NCI-H69 (cell line): ENCODE data around the gene B4GALT2.

Source experiments
- DNase-seq: peaks from one replicate; lab custom pipeline; 2025; lab: John Stamatoyannopoulos, UW

Gene B4GALT2

DNA sequence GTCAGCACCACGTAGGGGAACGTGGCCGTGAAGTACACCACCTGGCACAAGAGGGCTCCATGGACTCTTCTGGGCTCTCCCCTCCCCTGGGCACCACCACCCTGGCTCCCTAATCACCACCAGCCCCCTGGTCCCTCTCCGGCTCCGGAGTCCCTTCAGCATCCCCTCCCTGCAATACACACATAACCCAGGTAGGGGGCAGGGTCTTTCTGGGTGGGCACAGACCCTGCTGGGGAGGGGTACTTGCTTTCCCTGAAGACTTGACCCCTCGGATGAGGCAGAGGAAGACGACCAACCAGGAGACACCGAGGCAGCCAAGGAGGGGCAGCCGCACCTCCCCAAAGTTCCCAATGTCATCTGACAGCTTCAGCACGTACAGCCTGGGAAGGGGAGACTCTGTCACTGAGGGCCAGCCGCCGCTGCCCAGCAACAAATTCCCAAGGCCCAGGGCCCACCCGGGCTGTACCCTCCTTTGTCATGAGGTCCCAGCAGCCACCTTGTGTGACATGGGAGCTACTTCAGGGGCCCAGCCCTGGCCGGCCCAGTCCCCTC, 23.7 kb downstream of the B4GALT2 start:
- DNase-seq = no peak

DNA sequence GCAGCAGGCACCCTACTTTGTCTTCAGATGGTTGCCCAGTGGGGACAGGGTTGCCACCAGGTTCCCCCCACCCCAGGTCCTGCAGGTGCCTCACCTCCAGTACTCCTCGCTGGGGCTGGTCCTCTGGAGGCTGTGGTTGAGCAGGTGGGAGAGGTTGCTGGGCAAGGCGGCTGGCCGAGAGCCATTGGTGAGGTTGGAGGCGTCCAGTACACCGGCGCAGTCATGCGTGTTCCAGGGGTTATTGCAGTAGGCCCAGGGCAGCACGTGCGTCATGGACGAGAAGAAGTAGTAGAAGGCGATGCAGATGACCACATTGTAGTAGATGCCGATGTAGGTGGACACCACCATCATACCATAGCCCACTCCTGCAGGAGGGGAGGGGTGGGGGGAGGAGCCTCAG, 29.2 kb downstream of the B4GALT2 start:
- DNase-seq = no peak

DNA sequence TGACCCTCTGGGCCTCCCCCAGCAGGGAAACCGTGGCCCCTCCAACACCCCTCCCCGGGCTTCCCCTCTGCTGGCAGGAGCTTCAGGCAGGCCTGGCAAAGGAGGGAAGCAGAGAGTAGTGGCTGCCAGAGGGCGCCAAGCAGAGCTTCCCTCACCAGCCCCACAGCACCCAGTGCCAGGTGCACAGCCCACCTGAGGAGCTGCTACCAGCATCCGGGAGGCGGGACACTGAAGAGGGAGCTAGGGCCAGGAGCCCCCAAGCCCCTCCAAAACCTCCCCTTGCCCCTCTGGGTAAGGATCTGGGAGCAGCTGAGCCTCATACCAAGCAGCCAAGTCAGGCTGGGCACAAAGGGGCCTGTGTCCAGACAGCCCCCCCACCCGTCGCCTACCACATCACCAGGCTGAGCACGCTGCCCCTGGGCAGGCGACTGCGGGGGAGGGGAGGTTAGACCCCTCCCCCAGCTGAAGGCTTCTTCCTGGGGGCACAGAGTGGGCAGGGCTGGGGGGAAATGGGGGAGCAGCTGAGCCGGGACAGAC, 32.0 kb downstream of the B4GALT2 start:
- DNase-seq = no peak

DNA sequence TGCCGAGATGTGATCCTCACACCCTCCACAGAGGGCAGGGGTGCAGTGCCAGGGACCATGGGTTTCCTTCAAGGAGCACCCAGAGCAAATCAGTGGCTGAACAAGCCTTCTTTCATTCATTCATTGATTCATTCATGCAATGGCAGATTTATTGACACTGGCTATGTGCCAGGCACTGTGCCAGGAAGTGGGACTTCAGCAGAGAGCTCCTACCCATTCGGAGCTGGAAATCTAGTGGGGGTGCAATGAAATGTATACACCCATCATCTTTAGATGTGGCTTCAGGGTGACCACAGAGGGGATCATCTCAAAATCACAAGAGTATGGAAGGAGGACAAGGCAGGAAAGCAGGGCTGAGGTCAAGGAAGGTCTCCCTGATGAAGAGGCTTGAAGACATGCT, 33.4 kb downstream of the B4GALT2 start:
- peak; percentile 41 for DNase-seq

DNA sequence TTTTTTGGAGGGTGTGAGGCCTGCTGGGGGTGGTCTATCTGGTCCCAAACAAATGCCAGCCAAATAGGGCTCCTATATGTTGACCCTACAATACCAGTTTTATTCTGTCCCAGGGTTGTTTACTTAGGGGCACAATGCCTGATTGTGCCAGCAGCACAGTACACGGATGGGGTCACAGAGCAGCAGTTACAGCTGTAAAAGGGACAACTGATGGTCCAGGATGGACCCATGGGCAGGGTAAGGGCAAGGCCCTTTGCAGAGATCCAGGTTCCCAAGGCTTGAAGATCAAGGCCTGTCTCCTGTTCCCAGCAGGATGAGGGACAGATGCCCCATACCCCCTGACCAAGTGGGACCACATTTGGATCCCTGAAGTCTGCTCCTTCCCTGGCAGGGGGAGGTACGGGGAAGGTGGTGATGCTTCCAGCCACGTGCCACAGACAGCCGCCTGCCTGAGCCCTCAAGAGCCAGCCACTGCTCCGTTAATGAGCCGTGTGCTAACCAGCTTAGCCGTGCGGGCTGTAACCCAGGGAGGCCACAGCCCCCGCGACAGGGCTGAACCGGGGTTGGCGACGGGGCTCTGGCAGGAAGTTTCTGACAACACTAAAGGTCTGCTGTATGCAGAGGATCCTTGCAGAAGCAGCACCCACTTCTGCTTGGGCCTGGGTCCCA, 34.1 kb downstream of the B4GALT2 start:
- DNase-seq = no peak

DNA sequence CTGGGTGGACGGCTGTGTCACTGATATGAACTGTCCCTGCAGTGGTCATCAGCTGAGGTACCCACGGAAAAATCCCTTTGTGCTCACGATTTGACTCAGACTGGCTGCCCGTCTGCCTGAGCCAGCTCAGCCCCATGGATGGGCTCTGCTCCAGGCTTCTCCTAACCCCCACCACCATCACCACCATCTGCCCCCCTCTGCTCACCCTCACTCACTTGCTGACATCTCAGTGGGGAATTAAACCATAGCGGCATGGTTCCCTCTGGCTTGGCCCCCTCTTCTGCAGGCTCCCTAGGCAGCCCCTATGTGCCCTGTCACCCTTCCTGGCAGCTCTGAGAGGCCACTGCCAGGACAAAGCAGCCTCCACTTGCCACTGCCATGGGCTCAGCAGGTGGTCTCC, 34.9 kb downstream of the B4GALT2 start:
- DNase-seq = no peak

DNA sequence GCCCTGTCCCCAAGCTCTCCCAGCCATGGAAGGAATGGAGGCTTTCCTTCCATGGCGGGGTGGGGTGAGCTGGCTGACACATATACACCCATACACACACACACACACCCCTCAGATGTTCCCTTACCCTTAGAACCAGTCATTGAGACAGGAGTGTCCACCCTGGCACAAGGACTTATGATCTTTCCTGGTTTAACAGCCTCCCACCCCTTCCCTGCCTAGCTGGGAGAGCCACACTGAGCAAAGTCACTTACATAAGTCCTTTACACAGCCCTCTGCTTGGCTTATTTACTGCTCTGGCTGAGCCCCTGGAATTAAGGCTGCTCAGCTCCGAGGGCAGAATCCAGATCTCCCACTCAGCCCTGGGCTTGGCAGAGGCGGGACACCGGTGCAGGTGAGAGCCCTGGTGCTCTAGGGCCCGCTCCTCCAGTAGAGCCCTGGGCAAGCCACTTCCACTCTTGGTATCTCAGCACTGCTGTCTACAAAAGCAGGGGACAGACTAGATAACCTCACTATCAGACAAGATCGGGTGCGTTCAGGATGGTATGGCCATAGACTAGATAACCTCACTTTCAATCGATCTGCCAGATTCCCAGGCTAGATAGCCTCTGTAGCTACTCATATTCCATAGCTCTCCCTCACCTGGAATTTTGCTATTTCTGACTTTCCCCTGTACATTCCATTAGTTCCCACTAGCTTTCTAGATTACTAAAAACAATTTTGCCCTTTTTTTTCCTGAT, 35.5 kb downstream of the B4GALT2 start:
- no peak for DNase-seq

DNA sequence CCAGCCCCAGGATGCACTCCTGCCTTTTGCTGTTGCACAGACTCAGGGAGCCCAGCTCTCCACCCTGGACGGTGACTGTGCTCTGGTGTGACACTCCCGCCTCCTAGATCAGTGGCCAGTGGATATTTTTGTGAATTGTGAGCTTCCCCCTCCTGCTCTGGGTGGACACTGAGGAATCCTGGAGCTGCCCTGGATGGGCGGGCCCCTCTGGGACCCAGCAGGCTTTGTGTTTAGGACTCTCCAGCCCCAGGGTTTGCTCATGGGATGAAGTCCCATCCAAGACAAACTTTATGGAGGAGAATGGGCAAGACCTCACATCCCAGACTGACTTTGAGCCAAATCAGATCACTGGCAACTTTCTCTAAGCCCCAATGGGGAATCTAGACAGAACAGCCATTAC, 36.2 kb downstream of the B4GALT2 start:
- no peak for DNase-seq

DNA sequence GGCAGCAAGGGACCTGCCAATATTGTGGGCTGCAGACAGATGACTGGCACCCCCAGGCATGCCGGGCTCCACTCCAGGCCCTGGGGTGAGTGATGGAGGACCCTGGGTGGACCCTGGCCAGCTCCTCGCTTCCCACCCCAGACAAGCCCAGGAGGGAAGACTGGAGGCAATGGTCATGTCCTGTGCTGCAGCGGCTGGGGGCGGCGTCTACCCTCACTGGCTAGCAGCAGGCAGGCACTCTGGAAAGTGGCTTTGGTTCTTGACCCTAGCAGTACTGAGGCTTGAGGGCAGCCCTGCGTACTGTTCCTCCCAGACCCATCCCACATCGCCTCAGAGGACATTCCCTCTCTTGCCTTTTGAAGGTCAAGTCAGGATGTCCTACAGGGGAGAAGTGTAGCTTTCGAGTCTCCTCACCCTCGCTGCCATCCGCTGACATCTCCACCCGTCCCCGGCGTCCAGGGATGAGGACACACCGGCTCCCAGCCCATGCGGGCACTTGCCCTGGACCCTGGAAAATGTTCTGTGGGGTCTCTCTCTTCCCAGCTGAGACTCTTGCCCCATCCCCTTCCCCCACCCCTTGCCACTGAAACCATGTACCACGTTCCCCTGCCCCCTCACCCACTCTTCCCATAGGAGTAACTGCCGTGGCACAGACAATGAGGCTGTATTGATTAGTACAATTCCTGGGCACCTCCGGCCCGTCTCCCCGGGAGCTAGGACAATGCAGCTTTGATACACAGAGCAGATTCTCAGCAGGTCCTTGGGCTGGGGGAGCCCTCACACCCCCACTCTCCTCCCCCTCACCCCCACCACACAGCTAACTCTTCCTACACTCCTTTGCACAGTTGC, 37.3 kb downstream of the B4GALT2 start:
- DNase-seq = no peak

DNA sequence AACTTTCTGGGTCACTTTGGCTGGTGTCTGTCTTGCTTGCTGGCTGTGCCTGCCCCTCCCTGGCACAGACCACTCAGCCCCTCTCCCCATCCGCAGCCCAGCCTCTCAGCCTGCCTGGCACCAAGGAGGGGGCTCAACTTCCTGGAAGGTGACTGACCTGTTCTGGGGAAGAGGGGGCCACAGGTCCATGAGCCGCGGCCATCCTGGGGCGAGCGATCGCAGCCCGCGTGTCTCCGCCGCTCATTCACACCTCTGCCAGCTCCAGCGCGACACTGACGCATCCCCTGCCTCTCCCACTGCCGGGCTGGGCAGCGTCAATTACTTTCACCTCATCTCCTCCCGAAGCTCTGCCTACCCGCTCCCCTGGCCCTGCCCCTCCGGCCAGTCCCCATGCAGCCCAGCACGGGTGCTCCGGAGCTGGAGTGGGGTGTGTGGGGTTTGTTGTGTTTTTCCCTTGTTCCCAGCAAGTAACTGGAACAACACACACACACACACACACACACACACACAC, 37.9 kb downstream of the B4GALT2 start:
- no peak for DNase-seq

DNA sequence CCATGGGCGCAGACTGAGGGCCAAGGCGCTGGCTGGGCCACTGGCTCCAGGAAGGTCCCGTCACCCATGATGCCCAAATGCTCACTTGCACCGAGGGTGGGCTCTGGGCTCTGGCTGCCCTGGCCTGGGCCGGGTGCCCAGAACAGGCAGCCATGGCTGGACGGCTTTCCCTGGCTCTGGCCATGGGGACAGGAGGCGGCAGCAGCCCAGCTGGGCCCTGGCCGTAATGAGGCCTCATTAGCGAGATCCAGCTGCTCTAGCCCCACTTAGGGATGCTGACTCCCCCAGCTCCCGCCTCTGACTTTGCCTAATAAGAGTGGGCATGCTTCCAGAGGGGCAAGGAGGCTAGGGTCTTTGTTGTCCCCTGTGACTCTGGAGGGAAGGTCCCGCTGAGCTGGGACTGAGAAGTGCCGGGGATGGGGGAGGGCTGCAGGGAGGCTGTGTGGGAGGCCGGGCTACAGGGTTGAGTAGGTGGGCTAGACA, 40.5 kb downstream of the B4GALT2 start:
- DNase-seq = no peak

DNA sequence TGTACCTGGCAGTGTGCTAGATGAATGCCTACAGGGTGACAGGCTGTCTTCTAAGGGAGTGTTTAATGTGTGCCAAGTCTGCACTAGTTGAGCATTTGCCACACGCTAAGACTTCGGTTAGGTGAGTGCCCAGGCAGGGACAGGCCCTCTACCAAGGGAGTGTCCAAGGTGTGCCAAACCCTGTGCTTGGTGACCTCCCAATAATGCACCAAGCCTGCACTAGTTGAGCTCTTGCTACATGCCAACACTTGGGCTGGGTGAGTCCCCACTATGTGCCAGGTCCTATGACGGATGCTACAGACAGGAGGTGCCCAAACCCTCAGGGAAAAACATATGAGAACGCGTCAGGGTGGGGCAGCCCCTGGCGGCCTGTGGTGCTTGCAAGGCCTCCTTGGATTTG, 41.5 kb downstream of the B4GALT2 start:
- no peak for DNase-seq

DNA sequence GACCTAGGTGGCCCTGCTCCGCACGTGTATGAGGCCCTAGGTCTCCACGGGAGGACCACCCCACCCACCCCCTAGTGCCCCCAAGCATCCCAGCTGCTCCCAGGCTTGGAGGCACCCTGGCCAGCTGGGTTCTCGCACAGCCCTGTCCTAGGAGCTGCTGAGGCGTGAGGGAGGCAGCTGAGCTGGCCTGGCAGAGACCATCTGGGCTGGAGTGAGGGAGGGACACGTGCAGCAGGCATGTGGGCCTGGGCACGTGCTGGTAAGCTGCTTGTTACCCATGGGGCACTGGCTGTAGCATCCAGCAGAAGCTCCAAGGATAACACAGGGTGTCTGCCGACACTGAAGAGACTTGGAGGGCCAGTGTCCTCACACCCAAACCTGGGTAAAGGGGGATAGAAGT, 42.1 kb downstream of the B4GALT2 start:
- no peak for DNase-seq

DNA sequence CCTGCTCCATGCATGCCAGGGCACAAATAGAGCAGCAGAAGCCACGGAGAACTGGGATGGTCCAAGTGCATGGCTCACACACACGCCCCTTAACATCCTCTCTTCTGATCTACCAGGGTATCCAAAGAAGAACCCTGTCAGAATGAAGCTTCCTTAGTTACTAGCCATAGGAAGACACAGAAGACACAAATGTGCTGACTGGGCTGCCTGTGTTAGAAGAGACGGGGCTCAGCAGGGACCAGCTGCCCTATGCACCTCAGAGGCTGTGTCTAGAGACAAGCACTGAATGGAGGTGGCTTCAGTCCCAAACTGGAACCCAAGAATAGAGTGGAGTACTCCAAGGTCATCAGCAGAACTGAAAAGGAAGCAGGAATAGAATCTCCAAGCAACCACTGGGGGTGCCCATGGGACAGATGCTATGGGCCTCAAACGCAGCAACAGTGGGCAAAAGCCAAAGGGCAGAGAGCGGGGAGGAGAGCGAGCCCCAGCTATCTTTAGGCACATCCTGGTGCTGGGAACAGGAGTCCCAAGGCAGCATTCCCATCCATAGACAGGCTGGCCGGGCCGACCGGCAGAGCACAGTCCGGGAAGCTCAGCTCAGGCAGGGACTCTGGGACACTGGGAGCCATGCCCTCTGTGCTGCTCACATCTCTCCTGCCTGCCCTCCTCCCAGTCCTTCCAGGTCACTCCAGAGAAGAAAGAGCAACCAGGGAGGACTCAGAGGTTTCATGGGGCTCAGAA, 42.7 kb downstream of the B4GALT2 start:
- no peak for DNase-seq

DNA sequence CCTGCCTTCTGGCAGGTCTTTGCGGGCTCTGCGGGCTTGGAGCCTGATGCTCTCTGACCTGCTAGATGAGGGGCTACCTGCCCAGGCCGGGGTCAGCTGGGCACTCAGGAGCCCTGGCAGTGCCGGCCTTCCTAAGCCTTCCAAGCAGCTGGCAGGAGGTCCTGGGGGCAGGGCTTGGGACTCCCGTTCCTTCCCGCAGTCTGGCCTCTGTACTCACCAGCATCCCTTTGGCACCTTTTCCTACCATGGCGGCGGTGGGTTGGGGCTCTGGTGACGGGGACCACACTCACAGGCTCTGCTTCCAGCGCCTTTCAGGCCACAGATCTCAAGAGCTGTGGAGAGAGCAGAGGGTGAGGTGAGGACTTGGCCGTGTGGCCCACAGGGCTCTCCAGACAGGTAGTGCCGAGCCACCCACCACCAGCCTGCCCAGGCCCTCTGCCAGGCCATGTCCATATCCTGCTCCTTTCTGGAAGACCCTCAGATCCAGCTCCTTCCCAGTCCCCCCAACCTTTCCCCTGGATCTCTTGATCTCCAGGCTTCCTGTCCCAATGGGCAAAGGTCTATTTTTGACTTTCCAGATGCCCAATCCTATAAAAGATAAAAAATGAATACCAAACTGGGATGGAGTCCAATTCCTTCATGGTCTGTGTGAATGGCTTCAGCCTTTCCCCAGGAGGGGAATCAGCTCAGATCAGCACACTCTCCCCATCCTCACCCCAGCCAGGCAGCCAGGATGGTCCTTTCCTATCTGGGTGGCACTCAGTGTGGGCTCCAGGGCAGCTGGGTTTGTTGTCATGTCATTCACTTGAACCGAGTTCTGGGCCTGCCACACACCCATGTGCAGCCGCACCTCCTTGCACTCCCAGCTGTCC, 45.3 kb downstream of the B4GALT2 start:
- DNase-seq = no peak

DNA sequence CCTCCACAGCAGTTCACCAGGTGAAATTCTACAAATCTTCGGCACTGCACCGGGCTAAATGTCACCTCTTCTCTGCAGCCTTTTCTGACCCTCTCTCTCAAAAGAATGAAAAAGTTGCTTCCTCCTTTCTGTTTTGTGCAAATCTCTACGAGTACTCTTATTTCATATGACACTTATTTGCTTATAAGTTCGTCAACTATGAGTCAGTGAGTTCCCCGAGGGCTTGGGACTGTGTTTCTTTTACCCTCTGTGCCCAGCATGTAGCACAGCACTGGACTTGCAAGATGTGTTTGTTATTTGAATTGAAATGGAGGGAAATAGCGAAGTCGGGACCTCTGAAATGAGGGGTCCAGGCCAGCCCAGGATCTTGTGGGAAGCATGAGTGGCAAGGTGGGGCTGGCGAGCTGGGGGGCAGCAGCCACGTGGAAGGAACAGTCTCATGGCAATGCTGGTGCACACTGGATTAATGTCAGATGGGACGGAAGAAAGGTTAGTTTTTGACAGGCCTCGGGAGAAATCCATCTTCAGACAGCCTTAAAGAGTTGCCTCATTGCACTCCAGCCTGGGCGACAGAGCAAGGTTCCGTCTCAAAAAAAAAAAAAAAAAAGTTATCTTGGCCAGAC, 46.0 kb downstream of the B4GALT2 start:
- DNase-seq = no peak

DNA sequence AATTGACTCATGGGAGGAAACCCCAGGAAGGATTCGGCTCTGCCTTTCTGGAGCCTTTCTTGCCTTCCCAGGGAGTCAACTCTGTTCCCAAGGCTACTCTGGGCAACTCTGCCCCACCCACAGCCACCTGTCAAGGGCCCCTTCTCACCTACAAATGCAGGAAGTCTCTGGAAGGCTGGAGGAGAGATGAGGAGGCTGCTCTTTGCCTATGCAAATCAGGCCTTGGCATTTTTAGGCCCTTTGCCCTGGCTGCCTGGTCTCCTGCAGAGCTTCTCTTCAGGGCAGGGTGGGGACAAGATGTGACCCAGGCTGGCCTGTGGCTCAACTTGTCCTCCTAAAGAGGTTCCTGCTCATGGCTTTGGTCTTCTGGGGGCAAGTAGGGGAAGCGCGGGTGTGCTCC, 46.8 kb downstream of the B4GALT2 start:
- peak; percentile 62 for DNase-seq

DNA sequence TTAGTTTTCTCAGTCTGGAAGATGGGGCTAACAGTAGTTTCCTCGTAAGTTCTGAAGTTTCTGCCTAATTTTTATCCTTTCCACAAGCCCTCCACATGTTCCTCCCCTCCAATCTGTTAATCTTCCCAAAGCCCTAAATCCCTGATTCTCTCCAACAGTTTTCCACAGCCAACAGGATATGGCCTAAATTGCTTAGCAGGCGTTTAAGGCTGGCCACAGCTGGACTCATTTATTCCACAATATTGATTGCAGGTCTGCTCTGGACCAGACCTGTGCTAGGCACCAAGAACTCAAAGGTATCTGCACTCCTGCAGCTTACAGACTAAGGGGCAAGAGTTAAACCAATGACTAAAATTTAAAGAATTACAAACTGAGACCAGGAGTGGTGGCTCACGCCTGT, 48.3 kb downstream of the B4GALT2 start:
- no peak for DNase-seq

DNA sequence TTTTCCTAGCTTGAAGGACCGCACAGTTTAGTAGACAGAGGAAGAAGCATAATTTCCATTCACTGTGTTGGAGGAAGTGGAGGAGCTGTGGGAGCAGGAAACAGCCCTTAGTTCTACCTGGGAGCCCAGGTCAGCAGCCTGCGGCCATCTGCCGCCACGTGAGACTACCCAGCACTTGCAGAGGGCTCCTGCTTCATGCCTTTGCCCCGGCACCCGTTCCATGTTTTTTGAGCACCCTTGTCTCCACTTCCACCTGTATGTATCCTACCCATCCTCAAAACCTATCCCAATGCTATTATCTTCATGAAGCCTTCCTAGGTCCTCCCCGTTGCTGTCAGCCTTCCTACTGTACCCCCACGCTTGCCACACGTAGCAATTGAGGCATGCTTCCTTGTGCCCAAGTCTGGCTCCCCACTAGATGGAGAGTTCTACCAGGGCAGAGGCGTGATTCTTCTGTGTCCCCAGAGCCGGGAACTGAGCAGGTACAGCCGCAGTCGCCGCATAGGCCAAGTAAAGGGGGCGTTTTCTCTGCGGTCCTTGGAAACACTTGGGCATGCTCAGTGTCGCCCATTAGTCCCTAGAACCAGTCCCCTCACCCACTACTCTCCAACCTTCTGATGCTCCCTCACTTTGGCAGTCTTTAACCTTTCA, 50.4 kb downstream of the B4GALT2 start:
- DNase-seq = peak; percentile 69
